Endothelial cell of umbilical vein (primary cell): ENCODE measurements around the gene ANAPC5. TPM values are rescaled to one million over a fixed set of nuclear protein-coding genes. Genes with fewer than 3 reads are reported as not detected.
"Not testable (repeated sequence)": the region's sequence is repeated elsewhere in the genome, so short reads cannot be mapped to it uniquely, and the experiment has no call there.

Source experiments
- BruUV-seq: library from RNA; stranded (reverse); fragments of 400-500 nt; replicated peaks from 2 replicates; lab custom pipeline; 2021; lab: Mats Ljungman, UMichigan
- CTCF ChIA-PET: fragments of 300-600, 350-600 bp; sonication (Branson Sonifier 250); formaldehyde crosslinking; loops from one replicate; lab custom pipeline; 2021; ENCODE audit warnings: antibody characterized with exemption, inconsistent platforms; lab: Charles Lee
- POLR2A ChIA-PET: fragments of 300-600, 350-600 bp; sonication (Branson Sonifier 250); formaldehyde crosslinking; loops from one replicate; lab custom pipeline; 2021; ENCODE audit warnings: antibody characterized with exemption, inconsistent platforms; lab: Charles Lee
- DNase-seq: peaks from one replicate; pipeline ENCODE4 v3.0.0-alpha.2; 2011; ENCODE audit warnings: low read depth, low spot score
- FAIRE-seq: peaks from 2 replicates; lab custom pipeline; 2011; peaks lifted over from hg19 to GRCh38; lab: Jason Lieb, UNC
- H2AFZ ChIP-seq: 2 replicates; pipeline ENCODE4 v1.6.0; 2012; ENCODE audit warnings: low read depth, low read length, control low read depth, inconsistent platforms
- H3K27ac ChIP-seq: 2 replicates; pipeline ENCODE4 v1.5.1; 2011; ENCODE audit warnings: low read depth, mild to moderate bottlenecking, control low read depth, low read length, moderate library complexity; ENCODE audit not compliant: insufficient read depth
- H3K27me3 ChIP-seq, 2 experiments: 2 replicates each; pipeline versions ENCODE4 v1.6.0 to v1.6.1; 2011; ENCODE audit warnings: low read length in 2 of 2, mixed read lengths in 1 of 2; ENCODE audit not compliant: control insufficient read depth in 2 of 2, insufficient read depth in 2 of 2
- H3K36me3 ChIP-seq, 2 experiments: 2 replicates in 1 of 2; 3 replicates in 1 of 2; pipeline ENCODE4 v1.5.1; 2011; ENCODE audit warnings: low read length in 2 of 2, mild to moderate bottlenecking in 1 of 2, moderate library complexity in 1 of 2; ENCODE audit not compliant: control insufficient read depth in 2 of 2, insufficient read depth in 2 of 2; ENCODE audit errors: extremely low read depth in 1 of 2
- H3K4me1 ChIP-seq: 3 replicates; pipeline ENCODE4 v1.5.1; 2011; ENCODE audit warnings: mild to moderate bottlenecking, low read length; ENCODE audit not compliant: control insufficient read depth, insufficient read depth; ENCODE audit errors: extremely low read depth
- H3K4me2 ChIP-seq: 2 replicates; pipeline ENCODE4 v1.6.1; 2011; ENCODE audit warnings: low read length, control low read depth, mixed read lengths; ENCODE audit not compliant: insufficient read depth
- H3K4me3 ChIP-seq, 3 experiments: fragments of 200-600 bp in 1 of 3; sonication (generic), shearing (Covaris generic) in 1 of 3; replicated peaks in 1 of 3; 2 replicates each; pipeline ENCODE4 v1.5.1; 2011 to 2016; ENCODE audit warnings: control low read depth in 3 of 3, low read length in 3 of 3, mild to moderate bottlenecking in 2 of 3, inconsistent platforms in 1 of 3, low read depth in 1 of 3, moderate library complexity in 1 of 3; ENCODE audit not compliant: insufficient read depth in 1 of 3
- H3K79me2 ChIP-seq: 2 replicates; pipeline ENCODE4 v1.6.0; 2012; ENCODE audit warnings: low read length, inconsistent platforms; ENCODE audit not compliant: control insufficient read depth, insufficient read depth
- H3K9ac ChIP-seq: replicated peaks from 2 replicates; pipeline ENCODE3; 2011; ENCODE audit warnings: low read length, control low read depth; ENCODE audit not compliant: insufficient read depth; ENCODE audit errors: extremely low read depth
- H3K9me1 ChIP-seq: replicated peaks from 3 replicates; pipeline ENCODE4 v1.6.0; 2011; ENCODE audit warnings: mild to moderate bottlenecking, low read length; ENCODE audit not compliant: control insufficient read depth, insufficient read depth; ENCODE audit errors: extremely low read depth
- H3K9me3 ChIP-seq: replicated peaks from 2 replicates; pipeline ENCODE4 v1.5.1; 2012; ENCODE audit warnings: low read length, inconsistent platforms; ENCODE audit not compliant: control insufficient read depth, insufficient read depth
- H4K20me1 ChIP-seq: replicated peaks from 2 replicates; pipeline ENCODE3; 2011; ENCODE audit warnings: mild to moderate bottlenecking, low read length; ENCODE audit not compliant: control insufficient read depth, insufficient read depth; ENCODE audit errors: extremely low read depth
- EZH2 ChIP-seq: IDR thresholded peaks from 2 replicates; pipeline ENCODE4 v1.6.1; 2012; ENCODE audit warnings: borderline replicate concordance, low read depth, mild to moderate bottlenecking, moderate library complexity, low read length, inconsistent platforms; ENCODE audit not compliant: severe bottlenecking
- FOS ChIP-seq: IDR thresholded peaks from 2 replicates; pipeline ENCODE4 v1.6.1; 2011; ENCODE audit warnings: mild to moderate bottlenecking, low read length, moderate library complexity, borderline replicate concordance; ENCODE audit not compliant: insufficient read depth
- GATA2 ChIP-seq: IDR thresholded peaks from 2 replicates; pipeline ENCODE4 v1.7.0; 2011; ENCODE audit warnings: low read depth, mild to moderate bottlenecking, moderate library complexity, mixed read lengths, low read length; ENCODE audit not compliant: insufficient read length, insufficient read depth
- JUN ChIP-seq: IDR thresholded peaks from 2 replicates; pipeline ENCODE4 v1.6.1; 2011; ENCODE audit warnings: borderline replicate concordance, low read depth; ENCODE audit not compliant: insufficient read length, insufficient read depth
- MAX ChIP-seq: IDR thresholded peaks from 2 replicates; pipeline ENCODE4 v1.6.1; 2011; ENCODE audit not compliant: insufficient read depth, insufficient read length
- MYC ChIP-seq: IDR thresholded peaks from one replicate; pipeline ENCODE4 v1.6.1; 2011; ENCODE audit warnings: mild to moderate bottlenecking, low read depth, low read length
- dilution Hi-C: fragments of 300-500 bp; cut with MboI; formaldehyde crosslinking; loops from one replicate; pipeline ENCODE4 v1.15.0; 2019; ENCODE audit warnings: low sequenced_read_pairs; ENCODE audit not compliant: extremely low pct_ligation_motif_present
- intact Hi-C: fragments of 100-400 bp; cut with micrococcal nuclease; formaldehyde crosslinking; loops from one replicate; pipeline ENCODE4 v1.10.0; 2022
- polyA plus RNA-seq, 4 experiments: library from polyadenylated mRNA; depleted of rRNA in 3 of 4; stranded (reverse) in 3 of 4; unstranded in 1 of 4; fragments of >200 nt; gene quantifications; 2 replicates each; pipeline versions ENCODE4 v1.2.1 to v1.2.3, GENCODE V29; 2011 to 2012; ENCODE audit warnings: missing spikeins in 1 of 4
- total RNA-seq: library from RNA; stranded (reverse); gene quantifications from 2 replicates; pipeline ENCODE4 v1.2.3, GENCODE V29; 2021

Gene ANAPC5
- total and polyA plus RNA-seq, 2 donors (not counting 3 experiments of a cell fraction or from before 2014, with no cell fraction given): 133 to 168 TPM

DNA sequence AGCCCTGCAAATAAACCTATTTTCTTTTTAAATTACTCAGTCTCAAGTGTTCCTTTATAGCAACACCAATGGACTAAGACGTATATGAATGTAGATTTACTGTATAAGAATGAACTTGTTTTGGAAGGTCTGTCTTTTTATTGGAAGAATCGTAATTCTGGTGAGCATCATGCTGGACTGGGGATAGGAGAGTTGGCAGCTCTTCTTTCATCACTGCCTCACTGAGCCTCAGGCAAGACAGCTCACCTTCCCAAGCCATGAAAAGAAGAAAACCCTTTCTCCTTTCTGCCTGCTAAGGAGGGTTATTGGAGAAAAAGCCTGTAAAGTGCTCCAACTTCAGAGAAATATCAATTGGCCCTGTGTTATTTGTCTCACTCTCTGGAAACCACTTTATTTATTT, 38.6 kb upstream of the ANAPC5 start:
- H3K9me1 ChIP-seq: no peaks in the 10 kb centered on the region
- no peaks in the 10 kb centered on the region for H3K27me3 ChIP-seq
- no peak overlapping the region for H2AFZ ChIP-seq
- H3K4me2 ChIP-seq: no peak overlapping the region
- H3K4me3 ChIP-seq: no peak overlapping the region
- dilution Hi-C loops (no loop called here), intact Hi-C loops (no loop called here)
- H3K27ac ChIP-seq: no peak overlapping the region
- FAIRE-seq (no peak), DNase-seq (no peak)
- TF ChIP-seq MAX (no peak), FOS (no peak), EZH2 (no peak), GATA2 (no peak), MYC (no peak)
- H4K20me1 ChIP-seq: no peaks in the 10 kb centered on the region
- no peaks in the 10 kb centered on the region for H3K79me2 ChIP-seq
- peaks cover 6% of the 10 kb centered on the region for H3K4me1 ChIP-seq
- no peak overlapping the region for H3K9ac ChIP-seq
- POLR2A ChIA-PET: no interaction called here
- H3K9me3 ChIP-seq: no peaks in the 10 kb centered on the region
- no TSS peak for BruUV-seq
- no peaks in the 10 kb centered on the region for H3K36me3 ChIP-seq
- CTCF ChIA-PET: interaction anchor here (2.1 kb wide), 1 partner anchor 9 kb away, joined by 7 read pairs; the partner anchor contains the start of gene RNF34

DNA sequence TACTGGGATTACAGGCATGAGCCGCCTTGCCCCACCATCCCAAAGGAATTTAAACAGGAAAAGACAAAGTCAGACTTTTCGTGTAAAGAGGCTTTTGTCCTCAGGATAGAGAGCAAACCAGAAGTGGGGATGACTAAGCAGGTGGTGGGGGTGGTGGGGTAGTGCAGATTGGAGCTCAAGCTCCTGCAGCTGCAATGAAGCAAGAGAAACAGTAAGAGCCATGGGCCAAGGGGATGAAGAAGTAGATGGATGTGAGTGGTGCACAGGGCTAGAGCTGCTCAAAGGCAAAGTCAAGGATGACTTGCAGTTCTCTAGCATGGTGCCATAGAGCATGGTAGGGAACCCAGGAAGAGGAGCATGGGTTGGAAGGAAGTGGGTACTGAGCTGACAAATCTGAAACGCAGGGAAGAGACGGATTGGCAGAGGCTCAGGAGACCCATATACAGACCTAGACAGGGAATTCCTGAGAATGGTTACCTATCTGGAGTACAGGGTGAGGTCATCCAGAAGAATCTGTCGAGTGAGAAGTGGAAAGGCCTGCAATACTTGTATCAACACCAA, 36.3 kb upstream of the ANAPC5 start:
- no peaks in the 10 kb centered on the region for H3K79me2 ChIP-seq
- ChIA-PET CTCF (interaction anchor here (0.9 kb wide), 2 partner anchors 28 to 423 kb away, joined by 3 read pairs; no protein-coding TSS in a partner anchor), POLR2A (interaction anchor here (0.7 kb wide), 1 partner anchor 87 kb away, joined by 3 read pairs; no protein-coding TSS in a partner anchor)
- peaks cover 6% of the 10 kb centered on the region for H3K4me1 ChIP-seq
- intact Hi-C loops: loop anchor here (1.0 kb wide), 1 partner anchor 11 kb away; no protein-coding TSS in a partner anchor
- peak overlapping the region; percentile 7 for H2AFZ ChIP-seq
- no peak overlapping the region for H3K27ac ChIP-seq
- no peaks in the 10 kb centered on the region for H4K20me1 ChIP-seq
- no peaks in the 10 kb centered on the region for H3K9me3 ChIP-seq
- no peak for TF ChIP-seq JUN
- TF ChIP-seq MYC: no peak
- TF ChIP-seq FOS: peak; percentile 83
- H3K9ac ChIP-seq: no peak overlapping the region
- dilution Hi-C loops: no loop called here
- no peaks in the 10 kb centered on the region for H3K27me3 ChIP-seq
- BruUV-seq: no TSS peak
- peak; percentile 48 for FAIRE-seq
- peak; percentile 38 for DNase-seq
- H3K4me3 ChIP-seq: no peak overlapping the region
- no peaks in the 10 kb centered on the region for H3K9me1 ChIP-seq
- H3K36me3 ChIP-seq: no peaks in the 10 kb centered on the region
- no peak overlapping the region for H3K4me2 ChIP-seq

DNA sequence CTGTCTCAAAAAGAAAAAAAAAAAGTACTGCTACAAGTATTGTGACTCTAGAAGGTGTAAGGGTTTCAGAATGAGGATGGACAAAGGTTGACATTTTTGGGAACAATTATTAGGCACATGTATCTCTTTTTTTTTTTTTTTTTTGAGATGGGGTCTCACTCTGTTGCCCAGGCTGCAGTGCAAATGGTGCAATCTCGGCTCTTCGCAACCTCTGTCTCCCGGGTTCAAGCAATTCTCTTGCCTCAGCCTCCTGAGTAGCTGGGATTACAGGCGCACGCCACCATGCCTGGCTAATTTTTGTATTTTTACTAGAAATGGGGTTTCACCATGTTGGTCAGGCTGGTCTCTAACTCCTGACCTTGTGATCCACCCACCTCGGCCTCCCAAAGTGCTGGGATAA, 32.7 kb upstream of the ANAPC5 start:
- DNase-seq, H2AFZ ChIP-seq, H3K4me1 ChIP-seq, H3K4me2 ChIP-seq, H4K20me1 ChIP-seq, H3K27ac ChIP-seq, H3K9me1 ChIP-seq, dilution Hi-C loops, H3K27me3 ChIP-seq, H3K9me3 ChIP-seq, H3K4me3 ChIP-seq, H3K9ac ChIP-seq, H3K36me3 ChIP-seq, POLR2A ChIA-PET, H3K79me2 ChIP-seq, BruUV-seq, intact Hi-C loops, FAIRE-seq: not testable (repeated sequence)
- CTCF ChIA-PET: interaction anchor here (0.6 to 2.4 kb wide), 2 partner anchors 16 to 324 kb away, joined by 3 to 7 read pairs; no protein-coding TSS in a partner anchor
